Activated T-cell treated with anti-CD3 and anti-CD28 coated beads, Interleukin-2, amount 50 U/mL, for 4 hours (primary cell): ENCODE data around the gene CSRP2. TPM values are rescaled to one million over a fixed set of nuclear protein-coding genes. Genes with fewer than 3 reads are reported as not detected.

Experiments used
- total RNA-seq, 3 donors: library from RNA; stranded (reverse); gene quantifications; one replicate each; pipeline ENCODE4 v1.2.1, GENCODE V29; 2021

Gene CSRP2
- total RNA-seq, 3 donors from 2014 or later: 0.42 to 0.92 (median 0.73) TPM

Other genes starting within 250 kb of the CSRP2 start
- gene ZDHHC17, start 114.9 kb downstream of the CSRP2 start, total RNA-seq: 10 to 100 TPM; 20.5 to 28.1 (median 25.4) TPM
- gene E2F7, start 186.6 kb upstream of the CSRP2 start, total RNA-seq: 1 to 10 TPM; 1.6 to 2.0 (median 1.6) TPM